C4-2B (cell line): ENCODE data around the gene LSAMP.

ENCODE experiments used
- H3K27ac ChIP-seq: fragments of 450-650 bp; 2 replicates; pipeline ENCODE4 v1.5.1; 2017
- ZFX ChIP-seq: fragments of 450-650 bp; IDR thresholded peaks from 2 replicates; pipeline ENCODE4 v1.6.1; 2017
- TF ChIP-seq, protein P1 (sequence below): fragments of 450-650 bp; conservative IDR thresholded peaks from 2 replicates; pipeline ENCODE4 v1.5.1; 2017; ENCODE audit warnings: mild to moderate bottlenecking

The LSAMP gene

DNA sequence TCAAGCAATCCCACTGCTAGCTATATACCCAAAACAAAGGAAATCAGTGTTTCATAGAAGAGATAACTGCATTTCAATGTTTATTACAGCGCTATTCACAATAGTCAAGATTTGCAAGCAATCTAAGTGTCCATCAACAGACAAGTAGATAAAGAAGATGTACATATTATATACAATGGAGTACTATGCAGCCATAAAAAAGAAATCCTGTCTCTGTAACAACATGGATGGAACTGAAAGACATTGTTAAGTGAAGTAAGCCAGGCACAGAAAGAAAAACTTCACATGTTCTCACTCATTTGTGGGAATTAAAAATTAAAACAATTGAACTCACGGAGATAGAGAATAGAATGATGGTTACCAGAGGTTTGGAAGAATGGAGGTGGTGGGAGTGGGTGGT lies 89.2 kb downstream of the LSAMP start:
- TF ChIP-seq ZFX = no peak
- TF ChIP-seq, protein P1, sequence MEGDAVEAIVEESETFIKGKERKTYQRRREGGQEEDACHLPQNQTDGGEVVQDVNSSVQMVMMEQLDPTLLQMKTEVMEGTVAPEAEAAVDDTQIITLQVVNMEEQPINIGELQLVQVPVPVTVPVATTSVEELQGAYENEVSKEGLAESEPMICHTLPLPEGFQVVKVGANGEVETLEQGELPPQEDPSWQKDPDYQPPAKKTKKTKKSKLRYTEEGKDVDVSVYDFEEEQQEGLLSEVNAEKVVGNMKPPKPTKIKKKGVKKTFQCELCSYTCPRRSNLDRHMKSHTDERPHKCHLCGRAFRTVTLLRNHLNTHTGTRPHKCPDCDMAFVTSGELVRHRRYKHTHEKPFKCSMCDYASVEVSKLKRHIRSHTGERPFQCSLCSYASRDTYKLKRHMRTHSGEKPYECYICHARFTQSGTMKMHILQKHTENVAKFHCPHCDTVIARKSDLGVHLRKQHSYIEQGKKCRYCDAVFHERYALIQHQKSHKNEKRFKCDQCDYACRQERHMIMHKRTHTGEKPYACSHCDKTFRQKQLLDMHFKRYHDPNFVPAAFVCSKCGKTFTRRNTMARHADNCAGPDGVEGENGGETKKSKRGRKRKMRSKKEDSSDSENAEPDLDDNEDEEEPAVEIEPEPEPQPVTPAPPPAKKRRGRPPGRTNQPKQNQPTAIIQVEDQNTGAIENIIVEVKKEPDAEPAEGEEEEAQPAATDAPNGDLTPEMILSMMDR = no peak
- H3K27ac ChIP-seq = no peak overlapping the region

DNA sequence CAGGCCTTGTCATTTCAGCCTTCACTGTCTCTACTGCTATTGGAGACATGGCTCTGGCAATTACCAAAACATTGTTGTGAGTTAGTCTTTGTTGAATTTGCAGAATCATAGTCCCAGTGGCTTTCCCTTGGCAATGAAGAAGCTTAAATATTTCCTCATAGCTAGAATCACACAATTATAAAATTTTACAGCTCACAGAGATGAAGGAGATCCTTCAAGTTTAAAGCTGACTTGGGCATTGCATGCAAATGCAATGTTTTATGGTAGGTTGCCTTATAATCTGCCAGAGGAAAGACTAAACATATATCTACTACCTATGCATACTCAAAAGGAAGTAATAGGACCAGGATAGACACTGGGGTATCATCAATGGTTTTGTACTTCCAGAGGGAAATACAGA lies 90.9 kb downstream of the LSAMP start:
- no peak overlapping the region for H3K27ac ChIP-seq
- no peak for TF ChIP-seq ZFX
- TF ChIP-seq, protein P1 = no peak

DNA sequence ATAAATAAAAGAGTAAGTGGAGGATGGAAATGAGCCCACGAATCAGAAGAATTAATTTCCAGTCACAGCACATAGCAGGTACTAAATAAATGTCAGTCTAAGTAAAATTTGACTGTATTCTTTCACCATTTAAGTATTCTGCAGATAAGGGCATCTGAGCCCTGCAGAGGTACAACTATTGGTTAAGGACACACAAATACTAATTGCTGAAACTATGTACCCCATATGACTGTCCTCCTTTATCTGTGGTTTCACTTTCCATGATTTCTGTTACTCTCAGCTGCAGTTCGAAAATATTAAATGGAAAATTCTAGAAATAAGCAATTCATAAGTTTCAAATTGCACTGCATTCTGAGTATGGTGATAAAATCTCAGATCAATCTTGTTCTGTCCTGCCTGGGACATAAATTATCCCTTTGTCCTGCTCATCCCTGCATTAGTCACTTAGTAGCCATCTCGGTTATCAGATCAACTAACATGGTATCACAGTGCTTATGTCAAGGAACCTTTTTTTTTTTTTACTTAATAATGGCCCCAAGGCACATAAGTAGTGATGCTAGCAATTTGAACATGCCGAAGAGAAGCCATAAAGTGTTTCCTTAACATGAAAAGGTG lies 95.1 kb downstream of the LSAMP start:
- no peak overlapping the region for H3K27ac ChIP-seq
- no peak for TF ChIP-seq ZFX
- TF ChIP-seq, protein P1 = no peak

DNA sequence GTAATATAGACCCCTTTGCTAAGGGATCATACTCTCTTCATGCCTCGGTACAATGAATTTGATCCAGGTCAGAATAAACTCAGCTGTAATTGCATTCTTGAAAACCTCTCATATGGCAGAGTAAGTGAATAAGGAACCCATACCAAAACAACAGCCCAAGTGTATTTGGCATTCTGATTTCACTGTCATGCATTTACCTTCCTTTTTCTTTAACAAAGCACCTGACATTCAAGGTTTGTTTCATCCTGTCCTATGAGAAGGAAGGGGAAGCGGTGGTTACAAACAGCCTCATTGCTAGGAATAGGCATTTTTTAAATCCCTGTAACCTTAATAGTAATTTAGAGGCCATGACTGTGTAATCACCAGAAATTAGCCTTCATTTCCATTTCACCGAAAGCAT lies 97.1 kb downstream of the LSAMP start:
- H3K27ac ChIP-seq = no peak overlapping the region

DNA sequence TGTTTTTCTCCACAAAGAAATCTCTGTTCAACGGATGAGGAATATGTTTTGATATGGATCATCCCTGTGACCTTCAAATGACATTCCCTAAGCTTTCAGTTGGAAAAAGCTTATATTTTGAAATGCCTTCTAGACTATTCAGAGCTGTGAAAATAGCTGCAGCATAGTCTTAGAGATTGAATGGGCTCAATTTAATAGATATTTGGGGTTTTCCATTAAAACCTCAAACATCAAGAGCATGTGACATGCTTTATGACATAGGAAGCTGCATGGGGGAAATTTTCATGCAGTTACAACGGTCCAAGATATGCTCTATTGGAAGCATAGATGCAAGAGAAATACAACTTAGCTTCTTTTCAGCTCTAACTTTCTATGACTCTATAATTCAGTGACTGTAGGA lies 102.8 kb downstream of the LSAMP start:
- H3K27ac ChIP-seq = no peak overlapping the region
- TF ChIP-seq, protein P1 = no peak
- TF ChIP-seq ZFX = no peak

More for the DNA sequence above, 97.1 kb downstream of the LSAMP start:
- TF ChIP-seq, protein P1 = no peak
- TF ChIP-seq ZFX = no peak

DNA sequence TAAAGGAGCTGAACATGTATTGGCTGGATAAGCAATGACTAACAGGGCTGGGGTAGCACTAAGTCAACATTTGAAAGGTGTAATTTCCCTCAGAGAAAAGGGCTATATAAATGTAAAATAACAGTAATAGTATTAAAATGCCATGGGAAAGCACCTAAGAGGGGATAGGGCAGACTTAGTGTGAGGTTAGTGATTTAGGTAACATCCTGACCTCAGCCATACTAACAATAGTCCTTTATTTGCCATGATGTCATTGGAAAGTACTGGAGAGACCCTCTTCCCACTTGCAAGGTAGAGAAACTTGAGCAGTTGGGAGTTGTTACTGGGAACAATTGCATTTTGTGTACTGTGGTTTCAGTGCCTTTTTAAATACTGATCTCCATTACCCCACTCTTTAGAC lies 103.4 kb downstream of the LSAMP start:
- H3K27ac ChIP-seq = no peak overlapping the region
- TF ChIP-seq ZFX = no peak
- TF ChIP-seq, protein P1 = no peak

DNA sequence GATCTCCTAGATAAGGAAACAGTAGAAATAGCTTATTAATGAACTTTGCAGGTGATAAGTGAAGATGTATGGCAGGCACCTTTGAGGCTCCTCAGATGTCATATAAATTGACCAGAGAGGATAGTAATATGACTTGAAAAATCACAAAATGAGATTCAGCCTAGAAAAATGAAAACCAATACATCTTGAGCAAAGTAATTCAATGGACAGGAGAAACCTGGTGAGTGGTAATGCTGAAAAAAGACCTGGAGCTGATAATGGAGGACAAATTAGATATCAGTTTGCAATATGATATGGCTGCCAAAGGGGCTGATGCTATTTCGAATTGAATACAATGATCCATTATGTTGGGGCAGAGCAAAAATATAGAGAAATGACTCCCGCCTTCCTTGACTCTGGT lies 103.9 kb downstream of the LSAMP start:
- H3K27ac ChIP-seq = no peak overlapping the region
- TF ChIP-seq, protein P1 = no peak
